HCEC 1CT (cell line): ENCODE measurements around the gene KIAA1586.
"Not testable (repeated sequence)": the region's sequence is repeated elsewhere in the genome, so short reads cannot be mapped to it uniquely, and the experiment has no call there.

ENCODE experiments used
- DNase-seq: peaks from one replicate; pipeline ENCODE4 v3.0.0-alpha.2; 2017

The KIAA1586 gene

GRCh38 chr6:57046332-57047256 lies at the start of gene KIAA1586:
Gene KIAA1586, plus strand, starts transcription at chr6:57046693. Its CDS starts 63 bp downstream, at chr6:57046756.
- DNase-seq: peak; percentile 92

- no peak for DNase-seq
Observed at GRCh38 chr6:56999049-56999448, 47.4 kb upstream of the KIAA1586 start.

- DNase-seq: not testable (repeated sequence)
Observed at GRCh38 chr6:56999748-57000147, 46.7 kb upstream of the KIAA1586 start.

GRCh38 chr6:57002197-57002596 lies 44.3 kb upstream of the KIAA1586 start:
- no peak for DNase-seq

GRCh38 chr6:57004292-57004691 lies 42.2 kb upstream of the KIAA1586 start:
- DNase-seq: no peak

- DNase-seq: no peak
Observed at GRCh38 chr6:57006101-57006500, 40.4 kb upstream of the KIAA1586 start.

GRCh38 chr6:57008069-57008468 lies 38.4 kb upstream of the KIAA1586 start:
- not testable (repeated sequence) for DNase-seq

GRCh38 chr6:57013521-57013926 lies 33.0 kb upstream of the KIAA1586 start:
- peak; percentile 88 for DNase-seq

GRCh38 chr6:57017069-57017468 lies 29.4 kb upstream of the KIAA1586 start:
- no peak for DNase-seq

GRCh38 chr6:57017841-57018240 lies 28.7 kb upstream of the KIAA1586 start:
- no peak for DNase-seq

- DNase-seq: no peak
Observed at GRCh38 chr6:57019434-57019833, 27.1 kb upstream of the KIAA1586 start.

- DNase-seq: peak; percentile 66
Observed at GRCh38 chr6:57021086-57021720, 25.3 kb upstream of the KIAA1586 start.

- DNase-seq: no peak
Observed at GRCh38 chr6:57024321-57024720, 22.2 kb upstream of the KIAA1586 start.

GRCh38 chr6:57024775-57025174 lies 21.7 kb upstream of the KIAA1586 start:
- DNase-seq: no peak

- no peak for DNase-seq
Observed at GRCh38 chr6:57026001-57026400, 20.5 kb upstream of the KIAA1586 start.

GRCh38 chr6:57027301-57027700 lies 19.2 kb upstream of the KIAA1586 start:
- DNase-seq: no peak

GRCh38 chr6:57029213-57029612 lies 17.3 kb upstream of the KIAA1586 start:
- no peak for DNase-seq

GRCh38 chr6:57033228-57033627 lies 13.3 kb upstream of the KIAA1586 start:
- DNase-seq: no peak

- DNase-seq: no peak
Observed at GRCh38 chr6:57035549-57035948, 10.9 kb upstream of the KIAA1586 start.

- DNase-seq: no peak
Observed at GRCh38 chr6:57038906-57039305, 7.6 kb upstream of the KIAA1586 start.

- peak; percentile 9 for DNase-seq
Observed at GRCh38 chr6:57040011-57040410, 6.5 kb upstream of the KIAA1586 start.

- not testable (repeated sequence) for DNase-seq
Observed at GRCh38 chr6:57044061-57044460, 2.4 kb upstream of the KIAA1586 start.

- no peak for DNase-seq
Observed at GRCh38 chr6:57044568-57044967, 1.9 kb upstream of the KIAA1586 start.

GRCh38 chr6:57047257-57047585 lies 728 bp downstream of the KIAA1586 start:
- DNase-seq: not testable (repeated sequence)
